Measurements from ENCODE around the gene MAP3K3. TPM values are rescaled to one million over a fixed set of nuclear protein-coding genes. Genes with fewer than 3 reads are reported as not detected.

MAP3K3 gene
- total and polyA plus RNA-seq, 7 donors, result 8.3 to 27.4 (median 22.1) TPM

DNA sequence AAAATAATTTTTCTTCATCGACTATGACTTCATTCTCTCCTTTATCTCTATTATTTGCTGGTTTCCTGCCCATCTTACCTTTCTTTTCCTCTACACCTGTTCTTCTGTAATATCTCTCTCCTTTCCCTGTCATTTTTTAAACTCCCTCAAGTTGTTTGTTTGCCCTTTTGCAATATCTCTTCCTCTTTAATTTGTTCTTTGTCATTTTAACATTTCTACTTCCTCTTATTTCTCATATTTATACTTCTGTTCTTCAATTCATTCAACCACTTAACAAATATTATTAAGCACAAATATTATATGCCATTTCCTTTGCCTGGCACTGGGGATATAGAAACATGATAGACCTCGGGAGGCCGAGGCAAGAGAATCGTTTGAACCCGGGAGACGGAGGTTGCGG, 22.6 kb downstream of the MAP3K3 start:
- Histone ChIP-seq H3K27me3 (ENCODE audit: insufficient read depth in 3 of 3, low read length in 2 of 3) (no peaks in the 10 kb centered on the region), H3K27ac (no peak overlapping the region), H3K9me3 (no peaks in the 10 kb centered on the region), H3K4me1 (peaks cover 33% of the 10 kb centered on the region), H3K36me3 (ENCODE audit: insufficient read depth in 1 of 2, low read depth in 1 of 2) (peaks cover 0 to 48% of the 10 kb centered on the region in 2 donors), H3K4me3 (no peak overlapping the region)
- 88 to 98% (median 91%) methylated on average over 7 of the region's 7 CpGs for WGBS, 3 donors
- ATAC-seq, result no peak
- no peak for DNase-seq
- intact Hi-C loops (cut with DNase I), result no loop called here
- TF ChIP-seq, protein P1, sequence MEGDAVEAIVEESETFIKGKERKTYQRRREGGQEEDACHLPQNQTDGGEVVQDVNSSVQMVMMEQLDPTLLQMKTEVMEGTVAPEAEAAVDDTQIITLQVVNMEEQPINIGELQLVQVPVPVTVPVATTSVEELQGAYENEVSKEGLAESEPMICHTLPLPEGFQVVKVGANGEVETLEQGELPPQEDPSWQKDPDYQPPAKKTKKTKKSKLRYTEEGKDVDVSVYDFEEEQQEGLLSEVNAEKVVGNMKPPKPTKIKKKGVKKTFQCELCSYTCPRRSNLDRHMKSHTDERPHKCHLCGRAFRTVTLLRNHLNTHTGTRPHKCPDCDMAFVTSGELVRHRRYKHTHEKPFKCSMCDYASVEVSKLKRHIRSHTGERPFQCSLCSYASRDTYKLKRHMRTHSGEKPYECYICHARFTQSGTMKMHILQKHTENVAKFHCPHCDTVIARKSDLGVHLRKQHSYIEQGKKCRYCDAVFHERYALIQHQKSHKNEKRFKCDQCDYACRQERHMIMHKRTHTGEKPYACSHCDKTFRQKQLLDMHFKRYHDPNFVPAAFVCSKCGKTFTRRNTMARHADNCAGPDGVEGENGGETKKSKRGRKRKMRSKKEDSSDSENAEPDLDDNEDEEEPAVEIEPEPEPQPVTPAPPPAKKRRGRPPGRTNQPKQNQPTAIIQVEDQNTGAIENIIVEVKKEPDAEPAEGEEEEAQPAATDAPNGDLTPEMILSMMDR (IDR thresholded peaks at IDR 0.05), result no peak

GRCh38 chr17:63645775-63646487, 23.7 kb downstream of the MAP3K3 start:
- ATAC-seq (peak; percentile 52 to 79 (median 60)), DNase-seq (no peak)
- H3K27ac ChIP-seq, result no peak overlapping the region
- WGBS, 3 donors, result 40 to 60% (median 44%) methylated on average over 5 of the region's 5 CpGs
- TF ChIP-seq, protein P1 (IDR thresholded peaks at IDR 0.05), result no peak
- H3K36me3 ChIP-seq (ENCODE audit: insufficient read depth in 1 of 2, low read depth in 1 of 2), result peaks cover 0 to 55% of the 10 kb centered on the region in 2 donors
- H3K27me3 ChIP-seq (ENCODE audit: insufficient read depth in 3 of 3, low read length in 2 of 3), result no peaks in the 10 kb centered on the region
- H3K4me3 ChIP-seq, result no peak overlapping the region
- no peaks in the 10 kb centered on the region for H3K9me3 ChIP-seq
- peaks cover 33% of the 10 kb centered on the region for H3K4me1 ChIP-seq
- intact Hi-C loops (cut with DNase I), result no loop called here

- no peak overlapping the region for H3K27ac ChIP-seq
- ATAC-seq (no peak), DNase-seq (no peak)
- TF ChIP-seq, protein P1 (IDR thresholded peaks at IDR 0.05), result no peak
- no peaks in the 10 kb centered on the region for H3K9me3 ChIP-seq
- WGBS, 3 donors, result 91 to 98% (median 96%) methylated on average over 1 of the region's 1 CpG
- intact Hi-C loops (cut with DNase I), result no loop called here
- no peaks in the 10 kb centered on the region for H3K27me3 ChIP-seq (ENCODE audit: insufficient read depth in 3 of 3, low read length in 2 of 3)
- no peak overlapping the region for H3K4me3 ChIP-seq
- H3K36me3 ChIP-seq (ENCODE audit: insufficient read depth in 1 of 2, low read depth in 1 of 2), result peaks cover 0 to 60% of the 10 kb centered on the region in 2 donors
- H3K4me1 ChIP-seq, result peaks cover 33% of the 10 kb centered on the region
Measured at GRCh38 chr17:63646488-63646806, 24.2 kb downstream of the MAP3K3 start.

DNA sequence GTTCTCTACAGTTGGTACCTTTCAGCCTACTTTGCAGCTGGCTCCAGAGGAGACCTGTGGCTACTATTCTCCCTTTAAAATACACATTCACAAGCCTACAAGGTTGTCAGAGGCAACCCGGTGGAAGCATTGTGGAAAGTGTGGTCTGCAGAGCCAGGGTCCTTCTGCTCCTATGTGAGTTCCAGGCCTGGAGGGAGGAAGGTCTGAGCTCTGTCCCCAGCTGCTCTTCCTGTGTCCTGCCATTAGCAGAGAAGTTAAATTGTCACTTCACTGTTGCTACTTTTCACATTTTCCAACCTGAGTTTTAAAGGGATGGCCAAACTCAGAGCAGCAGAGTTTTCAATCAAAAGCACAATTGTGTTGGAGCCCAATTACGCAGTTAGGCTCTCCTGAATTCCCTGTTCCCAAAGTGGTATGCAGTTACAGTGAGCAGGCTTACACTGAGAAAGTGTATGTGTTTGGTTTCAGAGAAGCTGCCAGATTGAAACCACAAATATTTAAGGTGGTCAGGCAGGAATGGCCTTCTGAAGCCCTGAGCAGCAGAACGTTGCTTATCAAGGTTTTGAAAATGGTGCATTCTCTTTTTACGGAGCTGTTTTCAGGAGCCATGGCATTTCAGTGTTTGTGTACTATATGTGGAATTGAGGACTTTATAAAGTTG, 25.0 kb downstream of the MAP3K3 start:
- Histone ChIP-seq H3K27me3 (ENCODE audit: insufficient read depth in 3 of 3, low read length in 2 of 3) (no peaks in the 10 kb centered on the region), H3K36me3 (ENCODE audit: insufficient read depth in 1 of 2, low read depth in 1 of 2) (peaks cover 0 to 60% of the 10 kb centered on the region in 2 donors), H3K4me3 (no peak overlapping the region), H3K4me1 (peaks cover 33% of the 10 kb centered on the region), H3K27ac (no peak overlapping the region), H3K9me3 (no peaks in the 10 kb centered on the region)
- WGBS, 3 donors, result 55 to 69% (median 57%) methylated on average over 4 of the region's 4 CpGs
- TF ChIP-seq, protein P1 (IDR thresholded peaks at IDR 0.05), result no peak
- ATAC-seq (peak in 3 of 4 donors; percentile 23 to 70 (median 43)), DNase-seq (no peak)
- intact Hi-C loops (cut with DNase I), result no loop called here
